ENCODE data around the gene LOXL1. TPM values are rescaled to one million over a fixed set of nuclear protein-coding genes. Genes with fewer than 3 reads are reported as not detected.

Gene LOXL1
- total RNA-seq, 1 experiment from 2014 or later = 4.9 TPM

DNA sequence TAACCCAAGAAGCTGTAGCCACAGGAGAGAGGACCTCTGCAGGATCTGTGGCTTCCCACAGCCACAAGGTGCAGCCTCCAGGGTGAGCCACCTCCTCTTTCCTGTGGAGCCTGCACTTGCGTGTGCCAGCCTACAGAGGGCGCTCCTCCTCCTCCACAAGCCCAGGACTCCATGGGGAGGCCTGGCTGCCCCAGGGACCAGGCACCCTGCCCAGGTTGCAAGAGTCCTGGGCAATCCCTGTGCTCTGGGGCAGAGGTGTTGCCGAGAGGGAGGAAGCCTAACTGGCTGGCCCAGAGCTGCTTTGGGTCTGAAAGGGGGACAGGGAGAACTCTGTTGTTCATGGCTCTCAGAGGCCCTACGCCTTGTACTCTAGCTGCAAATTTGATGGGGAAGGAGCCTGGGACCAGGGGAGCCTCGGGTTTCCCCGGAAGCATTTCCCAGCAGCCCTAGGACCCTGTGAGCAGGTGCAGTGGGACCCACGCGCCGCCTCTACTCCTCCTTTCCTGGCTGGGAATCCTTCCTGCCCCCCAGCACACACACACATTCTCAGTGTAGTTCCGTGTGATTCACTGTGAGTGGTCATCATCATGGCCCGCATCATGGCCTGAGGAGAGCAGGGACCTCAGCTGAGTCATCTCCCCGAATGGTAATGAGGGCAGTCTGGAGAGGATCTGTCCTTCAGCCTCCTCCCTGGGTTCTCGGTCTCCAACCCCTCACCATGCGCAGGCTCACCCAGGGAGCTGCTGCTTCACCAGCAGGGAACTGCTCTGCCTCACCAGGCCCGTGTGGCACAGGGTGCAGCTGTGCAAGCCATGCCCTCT is 28.6 kb upstream of the LOXL1 start:
- TF ChIP-seq, protein P1, sequence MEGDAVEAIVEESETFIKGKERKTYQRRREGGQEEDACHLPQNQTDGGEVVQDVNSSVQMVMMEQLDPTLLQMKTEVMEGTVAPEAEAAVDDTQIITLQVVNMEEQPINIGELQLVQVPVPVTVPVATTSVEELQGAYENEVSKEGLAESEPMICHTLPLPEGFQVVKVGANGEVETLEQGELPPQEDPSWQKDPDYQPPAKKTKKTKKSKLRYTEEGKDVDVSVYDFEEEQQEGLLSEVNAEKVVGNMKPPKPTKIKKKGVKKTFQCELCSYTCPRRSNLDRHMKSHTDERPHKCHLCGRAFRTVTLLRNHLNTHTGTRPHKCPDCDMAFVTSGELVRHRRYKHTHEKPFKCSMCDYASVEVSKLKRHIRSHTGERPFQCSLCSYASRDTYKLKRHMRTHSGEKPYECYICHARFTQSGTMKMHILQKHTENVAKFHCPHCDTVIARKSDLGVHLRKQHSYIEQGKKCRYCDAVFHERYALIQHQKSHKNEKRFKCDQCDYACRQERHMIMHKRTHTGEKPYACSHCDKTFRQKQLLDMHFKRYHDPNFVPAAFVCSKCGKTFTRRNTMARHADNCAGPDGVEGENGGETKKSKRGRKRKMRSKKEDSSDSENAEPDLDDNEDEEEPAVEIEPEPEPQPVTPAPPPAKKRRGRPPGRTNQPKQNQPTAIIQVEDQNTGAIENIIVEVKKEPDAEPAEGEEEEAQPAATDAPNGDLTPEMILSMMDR (IDR thresholded peaks at IDR 0.05; ENCODE audit: unreplicated experiment) = peak; percentile 88
- no peak overlapping the region for H3K4me3 Mint-ChIP-seq (ENCODE audit: unreplicated experiment)
- ChIA-PET POLR2A (no interaction called here), CTCF (interaction anchor here (0.6 to 3.3 kb wide), 6 partner anchors 18 to 56 kb away, joined by 3 to 13 read pairs (median 3); partner anchors contain the start of gene TBC1D21)
- intact Hi-C loops (cut with micrococcal nuclease) = loop anchor here (1.0 kb wide), 1 partner anchor 67 kb away; no protein-coding TSS in a partner anchor
- no peak overlapping the region for H3K27ac Mint-ChIP-seq (ENCODE audit: low read depth, unreplicated experiment)
- H3K4me1 Mint-ChIP-seq (ENCODE audit: insufficient read depth, unreplicated experiment) = no peaks in the 10 kb centered on the region
- H3K9me3 Mint-ChIP-seq (ENCODE audit: unreplicated experiment) = no peaks in the 10 kb centered on the region
- DNase-seq (ENCODE audit: unreplicated experiment) = peak; percentile 80
- BruUV-seq (replicated peaks) = no TSS peak
- no peaks in the 10 kb centered on the region for H3K27me3 Mint-ChIP-seq (ENCODE audit: insufficient read depth, unreplicated experiment)
- H3K36me3 Mint-ChIP-seq (ENCODE audit: insufficient read depth, unreplicated experiment) = no peaks in the 10 kb centered on the region

DNA sequence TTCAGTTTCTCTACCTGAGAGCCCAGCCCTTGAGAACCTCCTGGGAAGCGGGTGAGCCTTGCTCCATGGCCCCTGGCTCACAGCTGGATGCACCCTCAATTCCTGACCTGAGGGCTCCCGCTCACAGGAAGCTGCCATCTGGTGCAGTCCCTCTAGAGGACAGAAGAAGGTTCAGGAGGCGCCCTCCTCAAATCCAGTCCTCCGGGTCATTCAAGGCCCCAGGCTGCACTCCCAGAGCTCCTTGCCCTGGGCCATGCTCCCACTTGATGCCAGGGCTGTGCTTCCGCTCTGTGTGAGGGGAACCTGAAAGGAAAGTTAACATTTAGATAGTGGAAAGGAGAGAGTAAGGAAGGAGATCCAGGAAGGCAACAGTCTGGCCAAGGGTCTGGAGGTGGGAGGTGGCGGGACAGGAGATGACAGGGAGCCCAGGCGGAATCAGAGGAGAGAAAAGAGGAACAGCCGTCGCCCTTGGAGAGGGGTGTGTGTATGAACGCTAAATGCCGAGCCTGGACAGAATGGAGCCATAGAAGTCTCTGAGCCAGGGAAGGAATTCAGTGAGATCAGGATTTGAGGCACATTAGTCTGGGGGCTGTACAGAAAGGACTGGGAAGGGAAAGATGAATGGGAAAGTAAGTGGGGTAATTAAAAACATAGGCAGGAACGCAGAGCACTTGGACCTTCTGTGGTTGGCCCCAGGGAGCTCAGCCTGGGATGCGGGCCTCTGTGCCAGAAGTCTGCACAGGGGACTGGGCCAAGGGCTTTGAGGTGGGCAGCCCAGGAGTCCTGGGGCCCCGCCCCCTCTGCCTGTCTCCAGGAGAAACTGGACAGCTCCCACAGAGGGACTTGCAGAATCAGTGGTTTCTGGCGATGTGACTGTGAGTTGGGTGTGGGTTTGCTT is 26.8 kb upstream of the LOXL1 start:
- BruUV-seq (replicated peaks) = no TSS peak
- Mint-ChIP-seq H3K4me3 (ENCODE audit: unreplicated experiment) (no peak overlapping the region), H3K27me3 (ENCODE audit: insufficient read depth, unreplicated experiment) (peaks cover 4% of the 10 kb centered on the region), H3K36me3 (ENCODE audit: insufficient read depth, unreplicated experiment) (no peaks in the 10 kb centered on the region), H3K9me3 (ENCODE audit: unreplicated experiment) (no peaks in the 10 kb centered on the region), H3K27ac (ENCODE audit: low read depth, unreplicated experiment) (no peak overlapping the region), H3K4me1 (ENCODE audit: insufficient read depth, unreplicated experiment) (no peaks in the 10 kb centered on the region)
- DNase-seq (ENCODE audit: unreplicated experiment) = no peak
- ChIA-PET POLR2A (interaction anchor here (1.1 kb wide), 1 partner anchor 8 kb away, joined by 5 read pairs; no protein-coding TSS in a partner anchor), CTCF (interaction anchor here (0.6 to 3.3 kb wide), 2 partner anchors 25 to 198 kb away, joined by 4 to 13 read pairs; partner anchors contain the start of gene TBC1D21)
- intact Hi-C loops (cut with micrococcal nuclease) = no loop called here
- TF ChIP-seq, protein P1 (IDR thresholded peaks at IDR 0.05; ENCODE audit: unreplicated experiment) = no peak

DNA sequence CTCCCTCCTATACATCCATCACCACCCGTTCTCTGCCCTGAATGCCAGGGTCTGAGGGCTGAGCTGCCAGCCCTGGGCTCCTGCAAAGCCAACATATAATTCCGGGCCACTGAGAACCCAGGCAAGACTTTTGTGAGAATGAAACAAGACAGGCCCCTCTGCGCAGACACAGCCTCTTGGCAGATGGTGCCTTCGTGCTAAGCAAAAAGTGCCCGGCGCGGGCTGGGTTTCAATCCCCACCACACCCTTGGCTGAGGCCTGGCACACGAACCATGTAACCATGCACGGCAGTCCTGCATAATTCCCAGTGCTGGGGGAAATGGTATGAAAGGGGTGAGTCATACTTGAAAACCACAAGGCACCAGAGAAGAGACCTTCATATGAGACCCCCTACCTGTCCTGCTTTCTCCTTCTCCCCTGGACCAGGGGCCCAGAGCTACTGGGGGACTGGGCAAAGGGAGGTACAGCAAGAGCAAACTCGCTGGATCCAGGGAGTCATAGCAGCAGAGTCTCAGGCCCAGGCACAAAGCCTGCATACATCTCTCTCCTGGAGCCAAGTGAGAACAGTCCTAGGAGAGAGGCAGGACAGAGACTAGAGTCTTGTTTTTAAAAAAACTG is 26.1 kb upstream of the LOXL1 start:
- ChIA-PET CTCF (interaction anchor here (0.6 to 3.3 kb wide), 4 partner anchors 26 to 1117 kb away, joined by 3 to 13 read pairs (median 4); partner anchors contain the start of genes ADPGK and TBC1D21), POLR2A (interaction anchor here (1.1 kb wide), 1 partner anchor 9 kb away, joined by 5 read pairs; no protein-coding TSS in a partner anchor)

More for the DNA sequence above, 26.1 kb upstream of the LOXL1 start:
- Mint-ChIP-seq H3K9me3 (ENCODE audit: unreplicated experiment) (no peaks in the 10 kb centered on the region), H3K4me1 (ENCODE audit: insufficient read depth, unreplicated experiment) (no peaks in the 10 kb centered on the region), H3K27me3 (ENCODE audit: insufficient read depth, unreplicated experiment) (peaks cover 11% of the 10 kb centered on the region), H3K4me3 (ENCODE audit: unreplicated experiment) (no peak overlapping the region), H3K27ac (ENCODE audit: low read depth, unreplicated experiment) (no peak overlapping the region), H3K36me3 (ENCODE audit: insufficient read depth, unreplicated experiment) (no peaks in the 10 kb centered on the region)
- intact Hi-C loops (cut with micrococcal nuclease) = no loop called here
- no TSS peak for BruUV-seq (replicated peaks)
- peak; percentile 37 for DNase-seq (ENCODE audit: unreplicated experiment)
- TF ChIP-seq, protein P1 (IDR thresholded peaks at IDR 0.05; ENCODE audit: unreplicated experiment) = no peak
